K562 (cell line): Measurements from ENCODE around the gene SLC26A3. TPM values are rescaled to one million over a fixed set of nuclear protein-coding genes. Genes with fewer than 3 reads are reported as not detected.

ENCODE experiments used
- ARID3B ChIP-seq: fragments of 250-450 bp; sonication (Bioruptor Pico); IDR thresholded peaks from 2 replicates; pipeline ENCODE4 v1.4.0; 2020; ENCODE audit warnings: borderline replicate concordance
- ARNT ChIP-seq, 2 experiments: fragments of 450-650 bp; IDR thresholded peaks; 2 replicates each; pipeline ENCODE4 v1.6.1; 2016; ENCODE audit warnings: mild to moderate bottlenecking in 1 of 2
- BRD4 ChIP-seq: fragments of 200-600 bp; sonication (generic); IDR thresholded peaks from 2 replicates; pipeline ENCODE4 v1.6.1; 2017; ENCODE audit warnings: inconsistent platforms
- CREB1 ChIP-seq, 2 experiments: sonication (generic) in 1 of 2; formaldehyde crosslinking in 1 of 2; IDR thresholded peaks; 2 replicates each; pipeline versions ENCODE4 v1.6.1 to v1.8.0; 2012 to 2022; ENCODE audit warnings: inconsistent platforms in 1 of 2, mild to moderate bottlenecking in 1 of 2, missing genetic modification reagents in 1 of 2, moderate library complexity in 1 of 2
- CTCF ChIP-seq, 3 experiments: IDR thresholded peaks in 2 of 3; conservative IDR thresholded peaks in 1 of 3; 2 replicates each; pipeline ENCODE4 v1.5.1; 2011 to 2012; ENCODE audit warnings: low read length in 3 of 3, mild to moderate bottlenecking in 3 of 3, control low read depth in 2 of 3, improper control_type of control experiment in 1 of 3, inconsistent platforms in 1 of 3, low read depth in 1 of 3, mixed read lengths in 1 of 3, moderate library complexity in 1 of 3; ENCODE audit not compliant: insufficient read depth in 2 of 3
- FOXJ3 ChIP-seq: sonication (generic); formaldehyde crosslinking; IDR thresholded peaks from 2 replicates; pipeline ENCODE4 v1.4.0; 2020; ENCODE audit warnings: mild to moderate bottlenecking, missing genetic modification reagents
- HDAC3 ChIP-seq: fragments of 450-650 bp; IDR thresholded peaks from 2 replicates; pipeline ENCODE4 v1.6.1; 2018; ENCODE audit warnings: borderline replicate concordance, mild to moderate bottlenecking, moderate library complexity; ENCODE audit not compliant: partially characterized antibody
- KDM1A ChIP-seq, 2 experiments: fragments of 450-650 bp; IDR thresholded peaks; 2 replicates each; pipeline ENCODE4 v1.6.1; 2016; ENCODE audit warnings: mild to moderate bottlenecking in 2 of 2
- MAZ ChIP-seq, 2 experiments: fragments of 450-650 bp in 1 of 2; sonication (generic) in 1 of 2; formaldehyde crosslinking; IDR thresholded peaks in 1 of 2; conservative IDR thresholded peaks in 1 of 2; 2 replicates each; pipeline versions ENCODE4 v1.4.0 to v1.5.0; 2020; ENCODE audit warnings: mild to moderate bottlenecking in 1 of 2, missing genetic modification reagents in 1 of 2
- PRDM10 ChIP-seq: fragments of 450-650 bp; IDR thresholded peaks from 2 replicates; pipeline ENCODE4 v1.6.1; 2018; ENCODE audit not compliant: partially characterized antibody
- SFPQ ChIP-seq: fragments of 200-400 bp; formaldehyde crosslinking; IDR thresholded peaks from 2 replicates; pipeline ENCODE4 v1.6.1; 2017; ENCODE audit warnings: mild to moderate bottlenecking, low read depth, low read length, moderate library complexity
- ZNF239 ChIP-seq: fragments of 250-450 bp; sonication (Bioruptor Pico); IDR thresholded peaks from 2 replicates; pipeline ENCODE4 v1.4.0; 2020; ENCODE audit warnings: mild to moderate bottlenecking
- ZNF41 ChIP-seq: fragments of 250-450 bp; sonication (Bioruptor Pico); conservative IDR thresholded peaks from 2 replicates; pipeline ENCODE4 v1.4.0; 2020; ENCODE audit warnings: mild to moderate bottlenecking
- ZNF668 ChIP-seq: fragments of 250-450 bp; sonication (Bioruptor Pico); IDR thresholded peaks from 2 replicates; pipeline ENCODE4 v1.8.0; 2022; ENCODE audit warnings: mild to moderate bottlenecking, inconsistent platforms
- ZNF740 ChIP-seq, 3 experiments: fragments of 200-800 bp in 1 of 3; sonication (Bioruptor generic) in 1 of 3; sonication (generic) in 1 of 3; formaldehyde crosslinking in 1 of 3; IDR thresholded peaks; 2 replicates each; pipeline versions ENCODE4 v1.6.1 to v1.8.0; 2016 to 2022; ENCODE audit warnings: mild to moderate bottlenecking in 2 of 3, missing compliant biosample characterization in 2 of 3, missing genetic modification characterization in 2 of 3, missing genetic modification reagents in 1 of 3
- polyA plus RNA-seq, 8 experiments: library from polyadenylated mRNA; depleted of rRNA in 4 of 8; stranded (reverse) in 5 of 8; unstranded in 3 of 8; fragments of >200 nt; fragmentation: Nextera tagmentation in 2 of 8; fragmentation: Illumina TruSeq in 1 of 8; extraction: Ambion mirVana in 2 of 8; extraction: Trizol in 1 of 8; gene quantifications; 2 replicates each; pipeline versions ENCODE4 v1.2.1 to v1.2.3, GENCODE V29; 2011 to 2014; ENCODE audit warnings: inconsistent platforms in 1 of 8, missing spikeins in 1 of 8
- total RNA-seq, 7 experiments: library from RNA; depleted of rRNA in 6 of 7; stranded (reverse); fragments of >200 nt in 6 of 7; fragmentation: Illumina TruSeq in 2 of 7; extraction: Trizol in 2 of 7; gene quantifications; 2 replicates each; pipeline versions ENCODE4 v1.2.1 to v1.2.3, GENCODE V29; 2011 to 2021; ENCODE audit warnings: low replicate concordance in 1 of 7

Gene SLC26A3
- total and polyA plus RNA-seq, 9 of the 15 experiments (the other 6 are each of a cell fraction or from before 2014, with no cell fraction given): 0.86 TPM; not detected in 8

GRCh38 chr7:107743567-107744344 lies 59.3 kb downstream of the SLC26A3 start, which contains the start of gene CBLL1 (continued):
- TF ChIP-seq PRDM10 (peak; percentile 94), ZNF41 (CRISPR knock-in tag) (no peak), BRD4 (no peak; the same call in none of the 2 replicates), ZNF668 (no peak), FOXJ3 (peak; percentile 43; the same call in 1 of the 2 replicates), MAZ (CRISPR knock-in tag; conservative IDR thresholded peaks at IDR 0.05 in 1 of 2, IDR thresholded peaks at IDR 0.05 in 1 of 2) (peak; percentile 79 to 97), ZNF740 (CRISPR knock-in tag; IDR thresholded peaks at IDR 0.05) (no peak), ZNF740 (tag; IDR thresholded peaks at IDR 0.05) (no peak), SFPQ (no peak), CREB1 (IDR thresholded peaks at IDR 0.05) (peak; percentile 69), CREB1 (CRISPR knock-in tag; IDR thresholded peaks at IDR 0.05) (peak; percentile 65), ARID3B (CRISPR knock-in tag) (no peak), ZNF239 (CRISPR knock-in tag) (0 out of 2 replicates have a peak, but pooled peaks have one; percentile 7), HDAC3 (peak; percentile 67), KDM1A (IDR thresholded peaks at IDR 0.05) (no peak), CTCF (IDR thresholded peaks at IDR 0.05 in 2 of 3, conservative IDR thresholded peaks at IDR 0.05 in 1 of 3; ENCODE audit: insufficient read depth in 2 of 3, low read depth in 1 of 3, low read length in 3 of 3) (peak; percentile 96 to 98 (median 97)), ARNT (IDR thresholded peaks at IDR 0.05) (peak in 1 of 2 experiments; percentile 67; a peak in 1 of 4 replicates)
